ENCODE results near the gene COX17.

COX17 gene

GRCh38 chr3:119662604-119663373 is 14.4 kb downstream of the COX17 start:
- Mint-ChIP-seq H3K4me3 (no peak overlapping the region), H3K27me3 (no peaks in the 10 kb centered on the region), H3K27ac (no peak overlapping the region), H3K9me3 (no peaks in the 10 kb centered on the region), H3K4me1 (ENCODE audit: low read depth) (peaks cover 1% of the 10 kb centered on the region), H3K36me3 (ENCODE audit: low read depth) (peaks cover 24% of the 10 kb centered on the region)
- DNase-seq: no peak

GRCh38 chr3:119660474-119661440 is 16.4 kb downstream of the COX17 start, which contains the start of gene POPDC2:
TSS of gene POPDC2 (minus strand) at chr3:119660589. CDS start at chr3:119660423, 166 bp downstream.
- DNase-seq: no peak
- Mint-ChIP-seq H3K27me3 (no peaks in the 10 kb centered on the region), H3K9me3 (no peaks in the 10 kb centered on the region), H3K27ac (no peak within 1 kb of the TSS), H3K4me3 (no peak within 1 kb of the TSS), H3K36me3 (ENCODE audit: low read depth) (peaks cover 10% of the 10 kb centered on the region), H3K4me1 (ENCODE audit: low read depth) (peaks cover 1% of the 10 kb centered on the region)

- no peak overlapping the region for H3K27ac Mint-ChIP-seq
- H3K4me3 Mint-ChIP-seq: no peak overlapping the region
- peaks cover 10% of the 10 kb centered on the region for H3K36me3 Mint-ChIP-seq (ENCODE audit: low read depth)
- H3K4me1 Mint-ChIP-seq (ENCODE audit: low read depth): no peaks in the 10 kb centered on the region
- no peaks in the 10 kb centered on the region for H3K9me3 Mint-ChIP-seq
- no peaks in the 10 kb centered on the region for H3K27me3 Mint-ChIP-seq
- DNase-seq: no peak
Measured at GRCh38 chr3:119659606-119660291, 17.5 kb downstream of the COX17 start.

GRCh38 chr3:119658994-119659393 is 18.2 kb downstream of the COX17 start:
- DNase-seq: no peak
- Mint-ChIP-seq H3K9me3 (no peaks in the 10 kb centered on the region), H3K27ac (no peak overlapping the region), H3K27me3 (no peaks in the 10 kb centered on the region), H3K4me3 (no peak overlapping the region), H3K4me1 (ENCODE audit: low read depth) (no peaks in the 10 kb centered on the region), H3K36me3 (ENCODE audit: low read depth) (peaks cover 10% of the 10 kb centered on the region)

GRCh38 chr3:119657887-119658702 is 19.1 kb downstream of the COX17 start:
- Mint-ChIP-seq H3K27me3 (no peaks in the 10 kb centered on the region), H3K4me3 (no peak overlapping the region), H3K36me3 (ENCODE audit: low read depth) (peaks cover 10% of the 10 kb centered on the region), H3K4me1 (ENCODE audit: low read depth) (no peaks in the 10 kb centered on the region), H3K27ac (no peak overlapping the region), H3K9me3 (no peaks in the 10 kb centered on the region)
- DNase-seq: no peak

GRCh38 chr3:119653876-119654275 is 23.3 kb downstream of the COX17 start:
- H3K4me1 Mint-ChIP-seq (ENCODE audit: low read depth): no peaks in the 10 kb centered on the region
- DNase-seq: no peak
- no peaks in the 10 kb centered on the region for H3K9me3 Mint-ChIP-seq
- no peaks in the 10 kb centered on the region for H3K27me3 Mint-ChIP-seq
- H3K27ac Mint-ChIP-seq: no peak overlapping the region
- peaks cover 4% of the 10 kb centered on the region for H3K36me3 Mint-ChIP-seq (ENCODE audit: low read depth)
- no peak overlapping the region for H3K4me3 Mint-ChIP-seq

GRCh38 chr3:119652306-119653033 is 24.7 kb downstream of the COX17 start:
- Mint-ChIP-seq H3K27me3 (no peaks in the 10 kb centered on the region), H3K27ac (no peak overlapping the region), H3K4me3 (no peak overlapping the region), H3K4me1 (ENCODE audit: low read depth) (no peaks in the 10 kb centered on the region), H3K9me3 (no peaks in the 10 kb centered on the region), H3K36me3 (ENCODE audit: low read depth) (peaks cover 14% of the 10 kb centered on the region)
- DNase-seq: no peak

- Mint-ChIP-seq H3K36me3 (ENCODE audit: low read depth) (peaks cover 33% of the 10 kb centered on the region), H3K27me3 (no peaks in the 10 kb centered on the region)
Measured at GRCh38 chr3:119649761-119650160, 27.4 kb downstream of the COX17 start.

GRCh38 chr3:119647843-119648575 is 29.2 kb downstream of the COX17 start:
- H3K36me3 Mint-ChIP-seq (ENCODE audit: low read depth): peaks cover 42% of the 10 kb centered on the region
- no peak overlapping the region for H3K27ac Mint-ChIP-seq
- H3K4me3 Mint-ChIP-seq: no peak overlapping the region
- no peak for DNase-seq
- no peaks in the 10 kb centered on the region for H3K9me3 Mint-ChIP-seq
- H3K4me1 Mint-ChIP-seq (ENCODE audit: low read depth): peaks cover 16% of the 10 kb centered on the region
- no peaks in the 10 kb centered on the region for H3K27me3 Mint-ChIP-seq

More at GRCh38 chr3:119649761-119650160, 27.4 kb downstream of the COX17 start:
- Mint-ChIP-seq H3K9me3 (no peaks in the 10 kb centered on the region), H3K4me1 (ENCODE audit: low read depth) (no peaks in the 10 kb centered on the region), H3K27ac (no peak overlapping the region), H3K4me3 (no peak overlapping the region)
- no peak for DNase-seq

GRCh38 chr3:119647171-119647570 is 30.0 kb downstream of the COX17 start:
- Mint-ChIP-seq H3K27me3 (no peaks in the 10 kb centered on the region), H3K9me3 (no peaks in the 10 kb centered on the region), H3K4me1 (ENCODE audit: low read depth) (peaks cover 25% of the 10 kb centered on the region), H3K4me3 (no peak overlapping the region), H3K27ac (no peak overlapping the region), H3K36me3 (ENCODE audit: low read depth) (peaks cover 48% of the 10 kb centered on the region)
- no peak for DNase-seq

GRCh38 chr3:119645813-119646212 is 31.4 kb downstream of the COX17 start:
- Mint-ChIP-seq H3K27me3 (no peaks in the 10 kb centered on the region), H3K36me3 (ENCODE audit: low read depth) (peaks cover 60% of the 10 kb centered on the region), H3K9me3 (peaks cover 3% of the 10 kb centered on the region), H3K4me3 (no peak overlapping the region), H3K27ac (no peak overlapping the region), H3K4me1 (ENCODE audit: low read depth) (peaks cover 29% of the 10 kb centered on the region)
- DNase-seq: no peak

- Mint-ChIP-seq H3K4me1 (ENCODE audit: low read depth) (peaks cover 38% of the 10 kb centered on the region), H3K4me3 (no peak overlapping the region), H3K9me3 (peaks cover 7% of the 10 kb centered on the region), H3K27ac (no peak overlapping the region), H3K36me3 (ENCODE audit: low read depth) (peaks cover 70% of the 10 kb centered on the region), H3K27me3 (no peaks in the 10 kb centered on the region)
- no peak for DNase-seq
Measured at GRCh38 chr3:119644481-119644880, 32.7 kb downstream of the COX17 start.

- peak overlapping the region; percentile 82 for H3K27ac Mint-ChIP-seq
- no peak for DNase-seq
- H3K4me3 Mint-ChIP-seq: no peak overlapping the region
- peaks cover 47% of the 10 kb centered on the region for H3K4me1 Mint-ChIP-seq (ENCODE audit: low read depth)
- no peaks in the 10 kb centered on the region for H3K27me3 Mint-ChIP-seq
- H3K9me3 Mint-ChIP-seq: peaks cover 7% of the 10 kb centered on the region
- peaks cover 73% of the 10 kb centered on the region for H3K36me3 Mint-ChIP-seq (ENCODE audit: low read depth)
Measured at GRCh38 chr3:119643528-119643927, 33.7 kb downstream of the COX17 start.
